ENCODE results near the gene CMTM2. TPM values are rescaled to one million over a fixed set of nuclear protein-coding genes. Genes with fewer than 3 reads are reported as not detected.
"Not testable (repeated sequence)": the region's sequence is repeated elsewhere in the genome, so short reads cannot be mapped to it uniquely, and the experiment has no call there.

Gene CMTM2
- total RNA-seq, 1 donor from 2014 or later: not detected

DNA sequence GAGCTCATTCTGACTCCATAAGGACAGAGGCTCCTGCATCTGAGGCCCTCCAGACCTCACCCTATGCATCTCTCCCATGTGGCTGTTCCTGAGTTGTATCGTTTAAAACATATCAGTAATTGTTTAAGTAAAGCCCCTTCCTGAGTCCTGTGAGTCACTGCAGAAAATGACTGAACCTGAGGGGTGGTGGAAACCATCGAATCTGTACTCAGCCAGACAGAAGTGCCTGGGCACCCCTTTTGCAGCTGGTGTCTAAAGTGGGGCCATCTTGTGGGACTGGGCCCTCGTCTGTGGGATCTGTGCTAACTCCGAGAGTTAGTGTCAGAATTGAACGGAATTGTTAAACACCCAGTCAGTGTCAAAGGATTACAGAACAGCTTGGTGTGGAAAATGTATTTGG is 50.6 kb downstream of the CMTM2 start:
- Mint-ChIP-seq H3K9me3 (ENCODE audit: unreplicated experiment) (no peaks in the 10 kb centered on the region), H3K36me3 (ENCODE audit: low read depth, unreplicated experiment) (peaks cover 11% of the 10 kb centered on the region), H3K27me3 (ENCODE audit: low read depth, unreplicated experiment) (no peaks in the 10 kb centered on the region), H3K4me1 (ENCODE audit: low read depth, unreplicated experiment) (peaks cover 5% of the 10 kb centered on the region), H3K4me3 (ENCODE audit: unreplicated experiment) (no peak overlapping the region), H3K27ac (ENCODE audit: unreplicated experiment) (no peak overlapping the region)
- H3K36me3 ChIP-seq (ENCODE audit: insufficient read depth, low read length): no peaks in the 10 kb centered on the region
- no peak for FAIRE-seq
- no peaks in the 10 kb centered on the region for H3K79me2 ChIP-seq (ENCODE audit: insufficient read depth, low read length)
- no peaks in the 10 kb centered on the region for H3K4me1 ChIP-seq (ENCODE audit: insufficient read depth, low read length)
- H3K27me3 ChIP-seq (ENCODE audit: insufficient read depth, low read length): no peaks in the 10 kb centered on the region
- H3K9ac ChIP-seq (ENCODE audit: low read length): no peak overlapping the region
- H3K9me3 ChIP-seq (ENCODE audit: insufficient read depth, low read depth, low read length): no peaks in the 10 kb centered on the region
- H3K27ac ChIP-seq (ENCODE audit: low read depth, low read length): no peak overlapping the region
- TF ChIP-seq, protein P1, sequence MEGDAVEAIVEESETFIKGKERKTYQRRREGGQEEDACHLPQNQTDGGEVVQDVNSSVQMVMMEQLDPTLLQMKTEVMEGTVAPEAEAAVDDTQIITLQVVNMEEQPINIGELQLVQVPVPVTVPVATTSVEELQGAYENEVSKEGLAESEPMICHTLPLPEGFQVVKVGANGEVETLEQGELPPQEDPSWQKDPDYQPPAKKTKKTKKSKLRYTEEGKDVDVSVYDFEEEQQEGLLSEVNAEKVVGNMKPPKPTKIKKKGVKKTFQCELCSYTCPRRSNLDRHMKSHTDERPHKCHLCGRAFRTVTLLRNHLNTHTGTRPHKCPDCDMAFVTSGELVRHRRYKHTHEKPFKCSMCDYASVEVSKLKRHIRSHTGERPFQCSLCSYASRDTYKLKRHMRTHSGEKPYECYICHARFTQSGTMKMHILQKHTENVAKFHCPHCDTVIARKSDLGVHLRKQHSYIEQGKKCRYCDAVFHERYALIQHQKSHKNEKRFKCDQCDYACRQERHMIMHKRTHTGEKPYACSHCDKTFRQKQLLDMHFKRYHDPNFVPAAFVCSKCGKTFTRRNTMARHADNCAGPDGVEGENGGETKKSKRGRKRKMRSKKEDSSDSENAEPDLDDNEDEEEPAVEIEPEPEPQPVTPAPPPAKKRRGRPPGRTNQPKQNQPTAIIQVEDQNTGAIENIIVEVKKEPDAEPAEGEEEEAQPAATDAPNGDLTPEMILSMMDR (IDR thresholded peaks at IDR 0.05; ENCODE audit: insufficient read depth, low read depth, low read length): no peak
- no peak for TF ChIP-seq EZH2 (IDR thresholded peaks at IDR 0.05; ENCODE audit: insufficient read depth, low read length)
- H3K4me3 ChIP-seq (ENCODE audit: insufficient read depth, low read depth, low read length): no peak overlapping the region
- no peak overlapping the region for H3K4me2 ChIP-seq (ENCODE audit: low read length)
- no peak overlapping the region for H2AFZ ChIP-seq (ENCODE audit: low read depth, low read length)
- DNase-seq (ENCODE audit: low read depth): no peak
- H4K20me1 ChIP-seq (ENCODE audit: insufficient read depth, low read length): no peaks in the 10 kb centered on the region

DNA sequence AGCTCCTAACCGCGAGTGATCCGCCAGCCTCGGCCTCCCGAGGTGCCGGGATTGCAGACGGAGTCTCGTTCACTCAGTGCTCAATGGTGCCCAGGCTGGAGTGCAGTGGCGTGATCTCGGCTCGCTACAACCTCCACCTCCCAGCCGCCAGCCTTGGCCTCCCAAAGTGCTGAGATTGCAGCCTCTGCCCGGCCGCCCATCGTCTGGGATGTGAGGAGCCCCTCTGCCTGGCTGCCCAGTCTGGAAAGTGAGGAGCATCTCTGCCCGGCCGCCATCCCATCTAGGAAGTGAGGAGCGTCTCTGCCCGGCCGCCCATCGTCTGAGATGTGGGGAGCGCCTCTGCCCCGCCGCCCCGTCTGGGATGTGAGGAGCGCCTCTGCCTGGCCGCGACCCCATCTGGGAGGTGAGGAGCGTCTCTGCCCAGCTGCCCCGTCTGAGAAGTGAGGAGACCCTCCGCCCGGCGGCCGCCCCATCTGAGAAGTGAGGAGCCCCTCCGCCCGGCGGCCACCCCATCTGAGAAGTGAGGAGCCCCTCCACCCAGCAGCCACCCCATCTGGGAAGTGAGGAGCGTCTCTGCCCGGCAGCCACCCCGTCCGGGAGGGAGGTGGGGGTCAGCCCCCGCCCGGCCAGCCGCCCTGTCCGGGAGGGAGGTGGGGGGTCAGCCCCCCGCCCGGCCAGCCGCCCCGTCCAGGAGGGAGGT is 51.4 kb downstream of the CMTM2 start:
- not testable (repeated sequence) for H3K27ac Mint-ChIP-seq (ENCODE audit: unreplicated experiment); H3K9me3 ChIP-seq (ENCODE audit: insufficient read depth, low read depth, low read length); H2AFZ ChIP-seq (ENCODE audit: low read depth, low read length); H3K4me1 ChIP-seq (ENCODE audit: insufficient read depth, low read length); H3K36me3 ChIP-seq (ENCODE audit: insufficient read depth, low read length); H3K79me2 ChIP-seq (ENCODE audit: insufficient read depth, low read length); H3K4me1 Mint-ChIP-seq (ENCODE audit: low read depth, unreplicated experiment); H3K27me3 Mint-ChIP-seq (ENCODE audit: low read depth, unreplicated experiment); H3K9ac ChIP-seq (ENCODE audit: low read length); H3K9me3 Mint-ChIP-seq (ENCODE audit: unreplicated experiment); H3K4me3 Mint-ChIP-seq (ENCODE audit: unreplicated experiment); DNase-seq (ENCODE audit: low read depth); FAIRE-seq; H3K4me2 ChIP-seq (ENCODE audit: low read length); H3K27me3 ChIP-seq (ENCODE audit: insufficient read depth, low read length); H3K27ac ChIP-seq (ENCODE audit: low read depth, low read length); H3K4me3 ChIP-seq (ENCODE audit: insufficient read depth, low read depth, low read length); H4K20me1 ChIP-seq (ENCODE audit: insufficient read depth, low read length)
- H3K36me3 Mint-ChIP-seq (ENCODE audit: low read depth, unreplicated experiment): peaks cover 11% of the 10 kb centered on the region

DNA sequence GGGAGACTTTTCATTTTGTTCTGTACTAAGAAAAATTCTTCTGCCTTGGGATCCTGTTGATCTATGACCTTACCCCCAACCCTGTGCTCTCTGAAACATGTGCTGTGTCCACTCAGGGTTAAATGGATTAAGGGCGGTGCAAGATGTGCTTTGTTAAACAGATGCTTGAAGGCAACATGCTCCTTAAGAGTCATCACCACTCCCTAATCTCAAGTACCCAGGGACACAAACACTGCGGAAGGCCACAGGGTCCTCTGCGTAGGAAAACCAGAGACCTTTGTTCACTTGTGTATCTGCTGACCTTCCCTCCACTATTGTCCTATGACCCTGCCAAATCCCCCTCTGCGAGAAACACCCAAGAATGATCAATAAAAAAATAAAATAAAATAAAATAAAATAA is 52.3 kb downstream of the CMTM2 start:
- peaks cover 11% of the 10 kb centered on the region for H3K36me3 Mint-ChIP-seq (ENCODE audit: low read depth, unreplicated experiment)
- H3K27ac ChIP-seq (ENCODE audit: low read depth, low read length): not testable (repeated sequence)

More for the DNA sequence above, 52.3 kb downstream of the CMTM2 start:
- H3K9me3 ChIP-seq (ENCODE audit: insufficient read depth, low read depth, low read length); DNase-seq (ENCODE audit: low read depth); FAIRE-seq; H3K4me3 Mint-ChIP-seq (ENCODE audit: unreplicated experiment); H3K9me3 Mint-ChIP-seq (ENCODE audit: unreplicated experiment); H3K9ac ChIP-seq (ENCODE audit: low read length); H2AFZ ChIP-seq (ENCODE audit: low read depth, low read length); H3K27me3 Mint-ChIP-seq (ENCODE audit: low read depth, unreplicated experiment); H3K4me3 ChIP-seq (ENCODE audit: insufficient read depth, low read depth, low read length); H3K36me3 ChIP-seq (ENCODE audit: insufficient read depth, low read length); H3K27me3 ChIP-seq (ENCODE audit: insufficient read depth, low read length); H3K27ac Mint-ChIP-seq (ENCODE audit: unreplicated experiment); H3K4me2 ChIP-seq (ENCODE audit: low read length); H4K20me1 ChIP-seq (ENCODE audit: insufficient read depth, low read length); H3K4me1 Mint-ChIP-seq (ENCODE audit: low read depth, unreplicated experiment); H3K79me2 ChIP-seq (ENCODE audit: insufficient read depth, low read length); H3K4me1 ChIP-seq (ENCODE audit: insufficient read depth, low read length): not testable (repeated sequence)
